Prostate gland (tissue), 2 donors: Measurements from ENCODE around the gene LRRC74A. TPM values are rescaled to one million over a fixed set of nuclear protein-coding genes. Genes with fewer than 3 reads are reported as not detected.

Experiments
- DNase-seq: peaks from one replicate; pipeline ENCODE4 v3.0.0-alpha.2; 2019; ENCODE audit warnings: low spot score
- H3K27ac ChIP-seq, 2 donors: fragments of 200-600 bp; sonication (generic); 2 replicates each; pipeline ENCODE4 v1.5.1; 2017 to 2019
- H3K27me3 ChIP-seq: fragments of 200-600 bp; sonication (generic); replicated peaks from 2 replicates; pipeline ENCODE4 v1.5.1; 2019; ENCODE audit not compliant: insufficient read depth
- H3K36me3 ChIP-seq, 2 donors: fragments of 200-600 bp; sonication (generic); 1 replicate in 1 of 2; 2 replicates in 1 of 2; pipeline versions ENCODE4 v1.5.1 to v1.8.1; 2017 to 2019
- H3K4me1 ChIP-seq: fragments of 200-600 bp; sonication (generic); replicated peaks from 2 replicates; pipeline ENCODE4 v1.5.1; 2019
- H3K4me3 ChIP-seq, 2 donors: fragments of 200-600 bp; sonication (generic); 2 replicates each; pipeline ENCODE4 v1.5.1; 2017 to 2019
- H3K9me3 ChIP-seq: fragments of 200-600 bp; sonication (generic); 2 replicates; pipeline ENCODE4 v1.5.1; 2017
- CTCF ChIP-seq, 4 experiments: fragments of 200-600 bp in 2 of 4; fragments of 450-650 bp in 2 of 4; sonication (generic) in 2 of 4; IDR thresholded peaks; 1 replicate in 3 of 4; 2 replicates in 1 of 4; pipeline ENCODE4 v1.5.1; 2016 to 2019; ENCODE audit warnings: antibody characterized with exemption in 4 of 4, mild to moderate bottlenecking in 2 of 4, moderate library complexity in 2 of 4
- POLR2A ChIP-seq: fragments of 450-650 bp; IDR thresholded peaks from one replicate; pipeline ENCODE4 v1.6.1; 2016; ENCODE audit warnings: antibody characterized with exemption, mild to moderate bottlenecking
- POLR2AphosphoS5 ChIP-seq: sonication (generic); formaldehyde crosslinking; IDR thresholded peaks from one replicate; pipeline ENCODE4 v1.6.1; 2017; ENCODE audit warnings: antibody characterized with exemption
- WGBS: methylation state at CpG from one replicate; pipeline ENCODE4 v1.1.5; 2018; 5-methylcytosine and 5-hydroxymethylcytosine counted together
- intact Hi-C: fragments of 100-400 bp; cut with DNase I; formaldehyde crosslinking; loops from one replicate; pipeline ENCODE4 v1.14.2; 2022
- total RNA-seq, 2 donors: library from RNA; depleted of rRNA; stranded (reverse); fragments of >200 nt; gene quantifications; one replicate each; pipeline ENCODE4 v1.1.0, GENCODE V29; 2016

The LRRC74A gene
- total RNA-seq, 2 donors from 2014 or later: 6.0 TPM; not detected in 1

- Histone ChIP-seq H3K4me3 (no peak overlapping the region), H3K27me3 (no peaks in the 10 kb centered on the region), H3K27ac (no peak overlapping the region), H3K9me3 (no peaks in the 10 kb centered on the region), H3K36me3 (no peaks in the 10 kb centered on the region), H3K4me1 (no peaks in the 10 kb centered on the region)
- WGBS: 92% methylated on average over 6 of the region's 7 CpGs
- TF ChIP-seq CTCF (IDR thresholded peaks at IDR 0.05): no peak
- no peak for DNase-seq
- intact Hi-C loops: loop anchor here (5.0 kb wide), 1 partner anchor 67 kb away; no protein-coding TSS in a partner anchor
These were observed 46.8 kb upstream of the LRRC74A start for GRCh38 chr14:76779221-76780057.

- no peak for TF ChIP-seq CTCF (IDR thresholded peaks at IDR 0.05)
- TF ChIP-seq POLR2A: no peak
- TF ChIP-seq POLR2AphosphoS5: no peak
- no peak overlapping the region for H3K27ac ChIP-seq
These were observed 46.2 kb upstream of the LRRC74A start for GRCh38 chr14:76780058-76780345.

GRCh38 chr14:76780360-76780759, 45.8 kb upstream of the LRRC74A start:
- Histone ChIP-seq H3K27me3 (no peaks in the 10 kb centered on the region), H3K36me3 (no peaks in the 10 kb centered on the region), H3K9me3 (no peaks in the 10 kb centered on the region), H3K4me1 (no peaks in the 10 kb centered on the region), H3K4me3 (no peak overlapping the region), H3K27ac (no peak overlapping the region)
- intact Hi-C loops: loop anchor here (5.0 kb wide), 1 partner anchor 68 kb away; no protein-coding TSS in a partner anchor
- TF ChIP-seq POLR2AphosphoS5: no peak
- TF ChIP-seq CTCF (IDR thresholded peaks at IDR 0.05): no peak
- TF ChIP-seq POLR2A: no peak
- WGBS: 57% methylated on average over 5 of the region's 5 CpGs
- no peak for DNase-seq

More at GRCh38 chr14:76780058-76780345, 46.2 kb upstream of the LRRC74A start:
- Histone ChIP-seq H3K27me3 (no peaks in the 10 kb centered on the region), H3K36me3 (no peaks in the 10 kb centered on the region), H3K9me3 (no peaks in the 10 kb centered on the region), H3K4me1 (no peaks in the 10 kb centered on the region), H3K4me3 (no peak overlapping the region)
- intact Hi-C loops: loop anchor here (5.0 kb wide), 1 partner anchor 68 kb away; no protein-coding TSS in a partner anchor
- 100% methylated on average over 2 of the region's 2 CpGs for WGBS
- DNase-seq: no peak

GRCh38 chr14:76780875-76781647, 45.1 kb upstream of the LRRC74A start:
- 70% methylated on average over 11 of the region's 11 CpGs for WGBS
- no peaks in the 10 kb centered on the region for H3K4me1 ChIP-seq
- TF ChIP-seq POLR2AphosphoS5: no peak
- TF ChIP-seq CTCF (IDR thresholded peaks at IDR 0.05): no peak
- no peaks in the 10 kb centered on the region for H3K27me3 ChIP-seq
- H3K9me3 ChIP-seq: no peaks in the 10 kb centered on the region
- H3K36me3 ChIP-seq: no peaks in the 10 kb centered on the region
- no peak overlapping the region for H3K27ac ChIP-seq
- DNase-seq: no peak
- intact Hi-C loops: loop anchor here (5.0 kb wide), 1 partner anchor 69 kb away; no protein-coding TSS in a partner anchor
- no peak overlapping the region for H3K4me3 ChIP-seq
